Measurements from ENCODE around the gene ADGRL3.

DNA sequence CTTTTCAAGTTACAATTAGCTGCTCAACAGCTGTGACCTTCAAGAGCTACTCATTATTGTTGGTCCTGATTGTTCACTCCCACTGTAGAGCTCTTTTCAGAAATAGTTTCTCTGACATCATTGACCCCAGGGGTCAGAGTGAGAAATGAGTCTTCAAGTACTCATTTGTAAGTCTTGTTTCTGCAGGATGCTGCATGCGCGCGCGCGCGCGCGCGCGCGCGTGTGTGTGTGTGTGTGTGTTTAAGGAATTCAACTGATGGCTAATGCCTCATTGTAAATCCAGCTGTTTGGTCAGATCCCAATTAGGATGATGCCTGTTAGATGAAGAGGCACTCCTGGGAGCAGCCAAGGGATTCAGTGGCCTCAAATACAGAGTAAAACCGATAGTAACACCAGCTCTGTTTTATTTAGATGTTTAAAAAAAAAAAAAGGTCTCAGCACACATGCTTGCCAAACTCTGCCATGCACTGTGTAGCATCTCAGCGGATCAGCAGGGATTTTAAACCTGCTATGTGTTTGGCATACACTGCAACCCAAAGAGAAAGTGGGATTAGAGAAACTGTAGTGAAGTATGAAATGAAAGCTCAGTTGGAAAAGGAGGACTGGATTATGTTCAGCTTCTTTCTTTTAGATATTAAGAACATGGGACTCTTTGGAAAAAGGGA lies 332.3 kb downstream of the ADGRL3 start:
- TF ChIP-seq, protein P1, sequence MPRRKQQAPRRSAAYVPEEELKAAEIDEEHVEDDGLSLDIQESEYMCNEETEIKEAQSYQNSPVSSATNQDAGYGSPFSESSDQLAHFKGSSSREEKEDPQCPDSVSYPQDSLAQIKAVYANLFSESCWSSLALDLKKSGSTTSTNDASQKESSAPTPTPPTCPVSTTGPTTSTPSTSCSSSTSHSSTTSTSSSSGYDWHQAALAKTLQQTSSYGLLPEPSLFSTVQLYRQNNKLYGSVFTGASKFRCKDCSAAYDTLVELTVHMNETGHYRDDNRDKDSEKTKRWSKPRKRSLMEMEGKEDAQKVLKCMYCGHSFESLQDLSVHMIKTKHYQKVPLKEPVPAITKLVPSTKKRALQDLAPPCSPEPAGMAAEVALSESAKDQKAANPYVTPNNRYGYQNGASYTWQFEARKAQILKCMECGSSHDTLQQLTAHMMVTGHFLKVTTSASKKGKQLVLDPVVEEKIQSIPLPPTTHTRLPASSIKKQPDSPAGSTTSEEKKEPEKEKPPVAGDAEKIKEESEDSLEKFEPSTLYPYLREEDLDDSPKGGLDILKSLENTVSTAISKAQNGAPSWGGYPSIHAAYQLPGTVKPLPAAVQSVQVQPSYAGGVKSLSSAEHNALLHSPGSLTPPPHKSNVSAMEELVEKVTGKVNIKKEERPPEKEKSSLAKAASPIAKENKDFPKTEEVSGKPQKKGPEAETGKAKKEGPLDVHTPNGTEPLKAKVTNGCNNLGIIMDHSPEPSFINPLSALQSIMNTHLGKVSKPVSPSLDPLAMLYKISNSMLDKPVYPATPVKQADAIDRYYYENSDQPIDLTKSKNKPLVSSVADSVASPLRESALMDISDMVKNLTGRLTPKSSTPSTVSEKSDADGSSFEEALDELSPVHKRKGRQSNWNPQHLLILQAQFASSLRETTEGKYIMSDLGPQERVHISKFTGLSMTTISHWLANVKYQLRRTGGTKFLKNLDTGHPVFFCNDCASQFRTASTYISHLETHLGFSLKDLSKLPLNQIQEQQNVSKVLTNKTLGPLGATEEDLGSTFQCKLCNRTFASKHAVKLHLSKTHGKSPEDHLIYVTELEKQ (tag by site-specific recombination; IDR thresholded peaks at IDR 0.05; ENCODE audit: borderline replicate concordance), result no peak
- TF ChIP-seq YY1 (tag by site-specific recombination; IDR thresholded peaks at IDR 0.05), result no peak
- no peak for TF ChIP-seq ZNF785 (tag by site-specific recombination; IDR thresholded peaks at IDR 0.05)
- TF ChIP-seq, protein P2, sequence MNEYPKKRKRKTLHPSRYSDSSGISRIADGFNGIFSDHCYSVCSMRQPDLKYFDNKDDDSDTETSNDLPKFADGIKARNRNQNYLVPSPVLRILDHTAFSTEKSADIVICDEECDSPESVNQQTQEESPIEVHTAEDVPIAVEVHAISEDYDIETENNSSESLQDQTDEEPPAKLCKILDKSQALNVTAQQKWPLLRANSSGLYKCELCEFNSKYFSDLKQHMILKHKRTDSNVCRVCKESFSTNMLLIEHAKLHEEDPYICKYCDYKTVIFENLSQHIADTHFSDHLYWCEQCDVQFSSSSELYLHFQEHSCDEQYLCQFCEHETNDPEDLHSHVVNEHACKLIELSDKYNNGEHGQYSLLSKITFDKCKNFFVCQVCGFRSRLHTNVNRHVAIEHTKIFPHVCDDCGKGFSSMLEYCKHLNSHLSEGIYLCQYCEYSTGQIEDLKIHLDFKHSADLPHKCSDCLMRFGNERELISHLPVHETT (tag by site-specific recombination; IDR thresholded peaks at IDR 0.05), result no peak
- TF ChIP-seq ZNF274 (IDR thresholded peaks at IDR 0.05; ENCODE audit: low read length), result no peak
- no peak for TF ChIP-seq ZNF274 (tag by site-specific recombination; IDR thresholded peaks at IDR 0.05; ENCODE audit: borderline replicate concordance)
- TF ChIP-seq, protein P3, sequence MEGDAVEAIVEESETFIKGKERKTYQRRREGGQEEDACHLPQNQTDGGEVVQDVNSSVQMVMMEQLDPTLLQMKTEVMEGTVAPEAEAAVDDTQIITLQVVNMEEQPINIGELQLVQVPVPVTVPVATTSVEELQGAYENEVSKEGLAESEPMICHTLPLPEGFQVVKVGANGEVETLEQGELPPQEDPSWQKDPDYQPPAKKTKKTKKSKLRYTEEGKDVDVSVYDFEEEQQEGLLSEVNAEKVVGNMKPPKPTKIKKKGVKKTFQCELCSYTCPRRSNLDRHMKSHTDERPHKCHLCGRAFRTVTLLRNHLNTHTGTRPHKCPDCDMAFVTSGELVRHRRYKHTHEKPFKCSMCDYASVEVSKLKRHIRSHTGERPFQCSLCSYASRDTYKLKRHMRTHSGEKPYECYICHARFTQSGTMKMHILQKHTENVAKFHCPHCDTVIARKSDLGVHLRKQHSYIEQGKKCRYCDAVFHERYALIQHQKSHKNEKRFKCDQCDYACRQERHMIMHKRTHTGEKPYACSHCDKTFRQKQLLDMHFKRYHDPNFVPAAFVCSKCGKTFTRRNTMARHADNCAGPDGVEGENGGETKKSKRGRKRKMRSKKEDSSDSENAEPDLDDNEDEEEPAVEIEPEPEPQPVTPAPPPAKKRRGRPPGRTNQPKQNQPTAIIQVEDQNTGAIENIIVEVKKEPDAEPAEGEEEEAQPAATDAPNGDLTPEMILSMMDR (tag by site-specific recombination; IDR thresholded peaks at IDR 0.05), result no peak

Measured in HEK293 (cell line).